GM12865 (cell line): ENCODE data around the gene HOPX.
"Not testable (repeated sequence)": the region's sequence is repeated elsewhere in the genome, so short reads cannot be mapped to it uniquely, and the experiment has no call there.

Experiments
- DNase-seq: peaks from one replicate; pipeline ENCODE4 v3.0.0; 2010; ENCODE audit warnings: low read depth
- H3K4me3 ChIP-seq: 2 replicates; pipeline ENCODE4 v1.5.1; 2011; ENCODE audit warnings: mild to moderate bottlenecking, low read depth, low read length, control low read depth
- TF ChIP-seq, protein P1 (sequence below): IDR thresholded peaks from 2 replicates; pipeline ENCODE4 v1.5.1; 2011; ENCODE audit warnings: low read length, control low read depth, low read depth, inconsistent platforms; ENCODE audit not compliant: insufficient read depth; ENCODE audit errors: missing control alignments

Gene HOPX

GRCh38 chr4:56641494-56642051, 39.5 kb downstream of the HOPX start:
- DNase-seq: no peak
- no peak overlapping the region for H3K4me3 ChIP-seq
- TF ChIP-seq, protein P1, sequence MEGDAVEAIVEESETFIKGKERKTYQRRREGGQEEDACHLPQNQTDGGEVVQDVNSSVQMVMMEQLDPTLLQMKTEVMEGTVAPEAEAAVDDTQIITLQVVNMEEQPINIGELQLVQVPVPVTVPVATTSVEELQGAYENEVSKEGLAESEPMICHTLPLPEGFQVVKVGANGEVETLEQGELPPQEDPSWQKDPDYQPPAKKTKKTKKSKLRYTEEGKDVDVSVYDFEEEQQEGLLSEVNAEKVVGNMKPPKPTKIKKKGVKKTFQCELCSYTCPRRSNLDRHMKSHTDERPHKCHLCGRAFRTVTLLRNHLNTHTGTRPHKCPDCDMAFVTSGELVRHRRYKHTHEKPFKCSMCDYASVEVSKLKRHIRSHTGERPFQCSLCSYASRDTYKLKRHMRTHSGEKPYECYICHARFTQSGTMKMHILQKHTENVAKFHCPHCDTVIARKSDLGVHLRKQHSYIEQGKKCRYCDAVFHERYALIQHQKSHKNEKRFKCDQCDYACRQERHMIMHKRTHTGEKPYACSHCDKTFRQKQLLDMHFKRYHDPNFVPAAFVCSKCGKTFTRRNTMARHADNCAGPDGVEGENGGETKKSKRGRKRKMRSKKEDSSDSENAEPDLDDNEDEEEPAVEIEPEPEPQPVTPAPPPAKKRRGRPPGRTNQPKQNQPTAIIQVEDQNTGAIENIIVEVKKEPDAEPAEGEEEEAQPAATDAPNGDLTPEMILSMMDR: no peak

DNA sequence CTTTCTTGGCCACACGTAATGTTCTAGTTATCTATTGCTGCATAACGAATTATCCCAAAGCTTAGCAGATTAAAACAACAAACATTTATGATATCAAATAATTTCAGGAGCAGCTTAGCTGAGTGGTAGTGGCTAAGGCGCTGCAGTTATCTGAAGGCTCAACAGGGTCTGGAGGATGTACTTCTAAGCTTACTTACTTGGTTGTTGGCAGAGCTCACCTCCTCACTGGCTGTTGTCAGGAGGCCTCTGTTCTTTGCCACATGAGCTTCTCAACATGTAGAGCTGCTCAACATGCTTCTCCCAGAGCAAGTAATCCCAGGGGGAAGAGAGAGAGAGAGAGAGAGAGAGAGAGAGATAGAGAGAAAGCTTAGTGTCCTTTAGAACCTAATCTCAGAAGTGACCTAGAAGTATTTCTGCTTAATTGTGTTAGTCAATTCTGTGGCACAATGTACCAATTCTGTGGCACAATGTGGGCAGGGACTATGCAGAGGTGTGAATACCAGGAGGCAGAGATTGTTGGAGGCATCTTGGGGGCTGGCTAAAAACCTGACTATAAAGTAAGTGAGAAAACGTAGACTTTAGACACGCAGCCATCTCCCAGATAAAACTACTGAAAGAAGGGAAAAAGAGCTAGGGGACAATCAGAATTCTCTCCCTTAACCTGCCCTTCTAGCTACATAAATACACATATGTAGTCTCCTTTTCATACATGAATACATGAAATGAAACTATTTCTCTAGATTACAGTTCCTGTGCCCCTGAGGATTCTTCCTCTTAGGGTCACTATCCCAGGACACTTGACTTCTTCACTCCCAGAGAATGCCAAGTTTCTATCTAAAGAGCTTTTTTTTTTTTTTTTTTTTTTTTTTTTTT, 40.2 kb downstream of the HOPX start:
- H3K4me3 ChIP-seq: no peak overlapping the region
- DNase-seq: no peak
- TF ChIP-seq, protein P1: no peak

DNA sequence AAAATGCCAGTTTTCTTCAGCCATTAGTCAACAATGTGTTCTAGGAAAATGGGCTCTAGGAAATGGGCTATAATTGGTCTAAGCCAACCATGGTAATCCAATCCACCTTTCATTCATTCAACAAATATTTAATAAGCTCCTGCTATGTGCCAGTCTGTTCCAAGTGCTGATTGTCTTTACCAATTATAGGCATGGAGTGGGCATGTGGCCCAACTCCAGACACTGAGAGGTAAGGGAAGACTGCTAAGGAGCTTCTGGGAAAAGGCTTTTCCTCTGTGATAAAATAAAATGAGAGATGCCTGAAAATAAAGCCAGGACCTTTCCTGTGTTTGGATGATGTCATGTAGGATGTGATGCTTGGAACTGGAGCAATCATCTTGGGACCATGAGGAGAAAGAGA, 43.3 kb downstream of the HOPX start:
- TF ChIP-seq, protein P1: no peak

DNA sequence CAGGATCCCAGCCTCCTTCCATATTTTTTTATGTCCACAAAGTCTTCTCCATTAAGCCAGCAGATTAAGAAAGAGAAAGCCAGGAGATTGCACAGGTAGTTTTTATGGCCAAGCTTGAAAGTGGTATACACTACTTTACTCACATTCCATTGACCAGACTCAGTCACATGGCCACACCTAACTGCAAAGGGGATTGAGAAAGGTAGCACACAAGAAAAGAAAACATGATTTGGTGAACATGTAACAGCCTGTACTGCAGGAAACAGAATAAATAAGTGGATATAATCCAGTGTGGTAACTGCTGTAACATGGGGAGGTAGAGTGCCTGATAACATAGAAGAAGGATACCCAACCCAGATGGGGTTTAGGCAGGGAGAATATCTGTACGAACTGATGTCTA, 43.9 kb downstream of the HOPX start:
- no peak overlapping the region for H3K4me3 ChIP-seq
- TF ChIP-seq, protein P1: no peak
- DNase-seq: no peak

More for the DNA sequence above, 43.3 kb downstream of the HOPX start:
- H3K4me3 ChIP-seq: no peak overlapping the region
- DNase-seq: no peak

DNA sequence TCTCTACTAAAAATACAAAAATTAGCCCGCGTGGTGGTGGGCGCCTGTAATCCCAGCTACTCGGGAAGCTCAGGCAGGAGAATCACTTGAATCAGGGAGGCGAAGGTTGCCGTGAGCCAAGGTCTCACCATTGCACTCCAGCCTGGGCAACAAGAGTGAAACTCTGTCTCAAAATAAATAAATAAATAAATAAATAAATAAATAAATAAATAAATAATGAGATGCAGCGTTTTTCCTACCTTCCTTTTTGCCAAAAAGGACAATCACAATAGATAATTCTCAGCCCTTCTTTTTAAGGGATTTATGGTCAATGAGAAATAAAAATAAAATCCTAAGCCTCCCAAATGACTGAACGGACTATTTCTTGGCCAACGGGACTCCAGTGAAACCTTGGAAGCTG, 46.1 kb downstream of the HOPX start:
- DNase-seq, H3K4me3 ChIP-seq: not testable (repeated sequence)

- H3K4me3 ChIP-seq: no peak overlapping the region
- DNase-seq: no peak
- TF ChIP-seq, protein P1: no peak
Observed at GRCh38 chr4:56633486-56633885, 47.6 kb downstream of the HOPX start.

- TF ChIP-seq, protein P1: no peak
- DNase-seq: no peak
- no peak overlapping the region for H3K4me3 ChIP-seq
Observed at GRCh38 chr4:56630876-56631666, 50.0 kb downstream of the HOPX start.
